Stimulated activated CD4-positive, alpha-beta T cell treated with anti-CD3 and anti-CD28 coated beads, Interleukin-2, amount 100 ng/mL, for 48 hours (primary cell): Measurements from ENCODE around the gene IL4R.

Source experiments
- DNase-seq, 2 donors: peaks; one replicate each; pipeline ENCODE4 v3.0.0-alpha.2; 2020

The IL4R gene

GRCh38 chr16:27289669-27290068, 24.1 kb upstream of the IL4R start:
- no peak for DNase-seq

GRCh38 chr16:27290562-27290961, 23.2 kb upstream of the IL4R start:
- no peak for DNase-seq

DNA sequence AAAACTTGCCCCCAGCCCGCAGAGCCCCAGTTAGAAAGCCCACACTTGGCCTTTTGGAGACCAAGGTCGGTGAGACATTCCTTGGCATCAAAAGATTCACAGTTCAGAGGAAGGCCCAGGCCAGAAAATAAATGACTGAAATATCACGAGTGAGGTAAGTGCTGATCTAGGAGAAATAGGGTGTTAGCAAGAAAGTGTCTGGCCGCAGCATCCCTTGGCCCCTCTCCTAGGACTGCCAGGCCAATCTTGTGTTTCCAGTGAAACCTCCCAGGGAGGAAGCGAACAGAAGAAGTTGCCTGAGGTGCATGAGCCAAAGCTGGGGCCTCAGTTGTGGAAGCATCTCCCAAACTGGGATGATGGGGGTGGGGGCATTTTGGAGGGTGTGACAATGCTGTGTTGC, 22.7 kb upstream of the IL4R start:
- no peak for DNase-seq

- no peak for DNase-seq
Measured at GRCh38 chr16:27291722-27292240, 22.0 kb upstream of the IL4R start.

DNA sequence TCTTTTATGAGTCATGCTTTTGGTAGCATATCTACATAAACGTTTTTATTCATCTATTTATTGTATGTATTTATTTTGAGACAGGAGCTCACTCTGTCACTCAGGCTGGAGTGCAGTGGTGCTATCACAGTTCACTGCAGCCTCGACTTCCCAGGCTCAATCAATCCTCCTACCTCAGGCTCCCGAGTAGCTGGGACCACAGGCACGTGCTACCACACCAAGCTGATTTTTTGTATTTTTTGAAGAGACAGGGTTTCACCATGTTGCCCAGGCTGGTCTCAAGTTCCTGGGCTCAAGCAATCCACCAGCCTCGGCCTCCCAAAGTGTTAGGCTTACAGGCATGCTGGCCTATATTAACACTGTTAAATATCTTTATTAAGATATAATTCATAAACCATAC, 20.4 kb upstream of the IL4R start:
- DNase-seq, result no peak

GRCh38 chr16:27298132-27298531, 15.6 kb upstream of the IL4R start:
- no peak for DNase-seq

DNA sequence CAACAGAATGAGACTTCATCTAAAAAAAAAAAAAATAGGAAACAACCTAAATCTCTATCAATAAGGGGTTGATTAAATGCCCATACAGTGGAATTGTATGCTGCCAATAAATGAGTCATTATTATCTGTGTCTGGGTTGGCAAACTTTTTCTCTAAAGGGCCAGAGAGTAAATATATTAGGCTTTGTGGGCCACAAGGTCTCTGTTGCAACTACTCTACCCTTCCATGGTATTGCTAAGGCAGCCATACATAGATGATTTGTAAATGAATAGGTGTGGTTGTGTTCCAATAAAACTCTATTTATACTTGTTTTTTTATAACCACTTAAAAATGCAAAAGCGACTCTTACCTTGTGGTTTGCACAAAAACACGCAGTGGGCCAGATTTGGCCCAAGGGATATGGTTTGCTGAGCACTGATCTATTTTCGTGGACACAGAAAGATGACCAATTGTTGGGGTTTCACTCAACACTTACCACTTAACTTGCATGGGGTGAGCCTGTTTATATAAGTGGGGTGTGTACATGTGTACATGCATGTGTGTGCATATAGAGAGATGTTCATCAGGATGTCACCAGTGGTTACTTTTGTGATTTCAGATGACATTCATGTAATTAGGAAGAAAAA, 12.4 kb upstream of the IL4R start:
- no peak for DNase-seq

DNA sequence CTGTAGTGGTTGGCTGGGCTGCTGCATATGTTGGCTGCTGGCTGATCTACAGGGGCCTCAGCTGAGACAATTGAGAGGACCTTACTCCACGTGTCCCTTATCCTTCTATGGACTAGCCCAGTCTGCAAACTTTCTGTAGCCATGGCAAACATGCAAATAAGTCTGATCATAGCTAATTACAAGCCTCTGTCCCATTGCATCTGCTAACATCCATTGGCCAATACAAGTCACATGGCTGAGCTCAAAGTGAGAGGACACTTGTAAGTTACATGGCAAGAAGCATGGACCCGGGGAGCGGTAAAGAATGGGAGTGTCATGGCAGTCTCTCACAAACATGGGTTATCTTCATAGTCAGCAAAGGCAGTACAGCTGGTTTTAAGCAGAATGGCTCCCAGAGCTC, 11.6 kb upstream of the IL4R start:
- DNase-seq, result no peak

- no peak for DNase-seq
Measured at GRCh38 chr16:27303256-27304100, 10.3 kb upstream of the IL4R start.

- no peak for DNase-seq
Measured at GRCh38 chr16:27304102-27304501, 9.7 kb upstream of the IL4R start.

- DNase-seq, result no peak
Measured at GRCh38 chr16:27304881-27305745, 8.7 kb upstream of the IL4R start.

DNA sequence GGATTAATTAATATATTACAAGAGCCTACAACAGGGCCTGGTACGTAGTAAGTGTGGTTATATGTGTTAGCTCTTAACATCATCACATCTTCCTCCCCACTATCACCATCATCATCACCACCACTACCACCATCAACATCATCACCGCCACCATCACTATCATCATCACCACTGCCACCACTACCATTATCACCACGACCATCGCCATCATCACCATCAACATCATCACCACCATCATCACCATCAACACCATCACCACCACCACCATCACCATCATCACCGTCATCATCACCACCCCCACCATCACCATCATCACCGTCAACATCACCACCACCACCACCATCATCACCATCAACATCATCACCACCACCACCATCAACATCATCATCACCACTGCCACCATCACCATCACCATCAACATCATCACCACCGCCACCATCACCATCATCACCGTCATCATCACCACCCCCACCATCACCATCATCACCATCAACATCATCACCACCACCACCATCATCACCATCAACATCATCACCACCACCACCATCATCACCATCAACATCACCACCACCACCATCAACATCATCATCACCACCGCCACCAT, 7.8 kb upstream of the IL4R start:
- no peak for DNase-seq

- no peak for DNase-seq
Measured at GRCh38 chr16:27308792-27309191, 5.0 kb upstream of the IL4R start.

DNA sequence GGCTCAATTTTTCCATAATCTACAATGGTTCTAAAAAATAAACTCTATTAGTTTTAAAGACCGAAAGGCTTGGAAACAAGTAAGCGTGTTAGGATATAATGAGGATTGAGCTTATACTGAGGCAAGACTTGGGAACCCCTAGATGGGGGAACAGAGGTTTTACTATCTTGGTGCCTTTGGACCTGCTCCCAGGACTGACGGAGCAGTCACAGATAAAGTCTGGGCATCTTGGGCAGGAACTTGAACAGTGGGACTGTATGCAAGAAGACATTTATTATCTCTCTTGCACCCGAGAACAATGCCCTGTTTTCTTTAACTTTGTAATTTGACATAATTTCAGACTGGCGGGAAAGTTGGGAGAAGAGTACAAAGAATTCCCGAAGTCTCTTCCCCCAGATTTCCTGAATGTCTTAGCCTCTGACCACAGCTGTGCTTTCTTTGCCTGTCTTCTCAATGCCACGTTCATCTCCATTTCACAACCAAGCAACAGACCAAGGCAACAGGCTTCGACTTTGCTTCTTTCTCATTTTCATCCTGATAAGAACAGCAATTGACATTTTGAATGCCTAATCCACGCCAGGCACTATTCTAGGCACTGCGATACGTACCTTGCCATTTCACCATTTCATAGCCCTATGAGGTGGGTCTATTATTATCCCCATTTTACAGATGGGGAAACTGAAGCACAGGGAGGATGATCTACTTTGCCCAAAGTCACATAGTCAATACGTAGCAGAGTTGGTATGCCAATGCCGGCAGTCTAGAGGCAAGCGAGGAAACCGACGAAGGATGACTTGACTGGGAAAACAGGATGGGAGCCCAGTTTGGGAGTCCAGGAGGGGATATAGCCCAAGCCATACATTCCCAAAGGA, 3.0 kb upstream of the IL4R start:
- no peak for DNase-seq

DNA sequence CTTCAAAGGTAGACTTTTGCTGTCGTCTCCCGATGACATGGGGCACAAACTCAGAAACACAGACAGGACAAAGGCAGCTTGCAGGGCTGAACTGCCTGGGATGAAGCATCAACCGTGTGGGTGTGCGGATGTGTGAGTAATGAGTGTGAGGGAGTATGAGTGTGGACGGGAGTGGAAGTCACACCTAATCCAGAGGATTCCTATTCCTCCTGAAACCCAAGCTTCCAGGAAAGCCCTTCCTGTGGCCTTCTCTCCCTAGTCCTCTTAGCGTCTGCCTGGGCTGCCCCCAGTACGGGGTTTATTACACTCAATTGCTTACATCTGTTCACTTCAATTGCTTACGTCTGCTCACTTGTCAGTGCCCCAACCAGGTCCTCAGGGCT, 2.3 kb upstream of the IL4R start:
- DNase-seq, result no peak

DNA sequence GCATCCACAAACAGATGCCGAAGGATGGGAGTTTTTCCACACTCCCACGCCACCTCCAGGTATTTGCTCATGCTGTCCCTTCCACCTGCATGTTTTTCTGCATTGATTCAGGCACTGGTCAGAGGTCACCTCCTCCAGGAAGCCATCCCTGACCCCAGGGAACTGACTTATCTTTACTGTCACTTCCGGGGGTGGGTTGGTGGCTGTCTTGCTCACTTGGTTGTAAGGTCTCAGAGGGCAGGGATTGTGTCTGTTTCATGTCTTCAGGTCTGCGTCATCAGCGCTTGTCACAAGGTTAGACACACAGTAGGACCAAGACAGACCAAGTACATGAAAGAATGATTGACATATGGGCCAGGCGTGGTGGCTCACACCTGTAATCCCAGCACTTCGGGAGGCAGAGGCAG, 1.9 kb upstream of the IL4R start:
- no peak for DNase-seq

DNA sequence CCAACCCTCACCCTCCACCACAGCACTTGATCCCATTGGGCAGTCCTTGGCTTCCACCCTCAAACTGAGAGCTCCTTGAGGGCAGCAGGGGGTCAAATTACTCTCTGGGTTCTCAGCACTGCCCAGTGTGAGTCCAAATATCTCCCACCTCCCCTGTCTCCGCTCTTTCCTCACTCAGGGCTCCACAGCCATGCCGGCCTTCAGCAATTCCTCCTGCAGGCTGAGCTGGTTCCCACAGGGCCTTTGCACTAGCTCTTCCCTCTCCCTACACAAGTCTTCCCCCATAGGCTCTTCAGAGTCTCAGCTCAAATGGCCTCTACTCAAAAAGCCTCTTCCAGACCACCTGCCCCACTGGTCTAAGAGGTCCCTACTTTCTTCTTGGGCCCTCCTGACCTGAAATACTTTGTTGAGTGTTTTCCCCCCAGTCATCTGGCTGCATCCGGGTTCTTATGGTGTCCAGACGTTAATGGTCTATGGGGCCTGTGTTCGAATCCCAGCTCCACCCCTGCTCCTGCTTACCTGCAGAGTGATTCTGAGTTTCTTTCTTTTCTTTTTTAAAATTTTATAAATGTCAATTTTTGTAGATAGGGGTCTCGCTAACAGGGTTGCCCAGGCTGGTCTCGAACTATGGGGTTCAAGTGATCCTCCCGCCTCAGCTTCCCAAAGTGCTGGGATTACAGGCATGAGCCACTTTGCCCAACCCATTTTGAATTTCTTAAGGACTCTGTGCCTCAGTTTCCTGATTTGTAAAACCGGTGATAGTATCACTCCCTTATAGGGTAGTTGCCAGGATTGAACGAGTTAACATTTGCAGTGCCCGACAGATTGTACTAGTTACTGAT, 973 bp upstream of the IL4R start:
- DNase-seq, result no peak

GRCh38 chr16:27314161-27314723, 468 bp downstream of the IL4R start:
- peak; percentile 57 to 58 for DNase-seq

DNA sequence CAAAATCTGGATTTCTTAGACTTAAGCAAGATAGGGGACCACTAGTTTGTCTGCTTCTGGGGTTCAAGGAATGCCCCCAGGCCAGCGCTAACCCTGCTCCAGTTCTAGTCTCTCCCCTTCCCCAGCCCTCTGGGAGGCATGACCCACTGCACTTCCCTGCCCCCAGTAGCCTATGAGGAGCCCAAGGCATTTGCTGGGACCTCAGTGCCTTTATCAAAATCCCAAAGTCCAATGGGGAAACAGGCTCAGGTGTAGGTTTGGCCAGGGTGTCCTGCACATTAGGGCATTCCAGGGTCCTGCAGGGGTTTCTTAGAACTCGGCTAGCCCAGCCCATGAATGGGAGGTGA, 1.2 kb downstream of the IL4R start:
- no peak for DNase-seq

- DNase-seq, result peak; percentile 47 to 54
Measured at GRCh38 chr16:27315333-27316037, 1.7 kb downstream of the IL4R start.
